Activated B cell treated with CpG ODN at 0.5 μM for 24 hours (primary cell): Measurements from ENCODE around the gene PALLD. TPM values are rescaled to one million over a fixed set of nuclear protein-coding genes. Genes with fewer than 3 reads are reported as not detected.

ENCODE experiments used
- ATAC-seq: fragments of 200-7000 bp; cut with Tn5 transposase; one replicate; pipeline ENCODE4 v1.10.0; 2021; ENCODE audit warnings: low read depth, mild to moderate bottlenecking, moderate library complexity
- CTCF ChIA-PET: fragments of 350-600 bp; sonication (Branson Sonifier 250); formaldehyde crosslinking; loops from one replicate; lab custom pipeline; 2021; ENCODE audit warnings: antibody characterized with exemption; lab: Charles Lee
- POLR2A ChIA-PET: fragments of 350-600 bp; sonication (Branson Sonifier 250); formaldehyde crosslinking; loops from one replicate; lab custom pipeline; 2021; ENCODE audit warnings: antibody characterized with exemption; lab: Charles Lee
- DNase-seq: peaks from one replicate; pipeline ENCODE4 v3.0.0; 2022
- H3K27ac Mint-ChIP-seq: one replicate; pipeline ENCODE4 v1.8.0; 2020; ENCODE audit warnings: mixed read lengths
- H3K27me3 Mint-ChIP-seq: one replicate; pipeline ENCODE4 v1.8.0; 2021; ENCODE audit warnings: mixed read lengths
- H3K36me3 Mint-ChIP-seq: one replicate; pipeline ENCODE4 v1.8.0; 2021; ENCODE audit warnings: low read depth, mixed read lengths
- H3K4me1 Mint-ChIP-seq: one replicate; pipeline ENCODE4 v1.8.0; 2021; ENCODE audit warnings: mixed read lengths
- H3K4me3 Mint-ChIP-seq: one replicate; pipeline ENCODE4 v1.8.0; 2020; ENCODE audit warnings: mild to moderate bottlenecking, mixed read lengths
- H3K9me3 Mint-ChIP-seq: one replicate; pipeline ENCODE4 v1.8.0; 2020; ENCODE audit warnings: mixed read lengths
- intact Hi-C: fragments of 100-400 bp; cut with micrococcal nuclease; formaldehyde crosslinking; loops from one replicate; pipeline ENCODE4 v1.15.1; 2024
- total RNA-seq: library from RNA; stranded (reverse); gene quantifications from 2 replicates; pipeline ENCODE4 v1.2.3, GENCODE V29; 2022
- TF ChIP-seq, protein P1 (sequence below): fragments of 200-600 bp; IDR thresholded peaks from one replicate; pipeline ENCODE4 v1.8.0; 2022; ENCODE audit warnings: antibody characterized with exemption, mild to moderate bottlenecking

Gene PALLD
- total RNA-seq, 1 donor from 2014 or later = 0.44 TPM

DNA sequence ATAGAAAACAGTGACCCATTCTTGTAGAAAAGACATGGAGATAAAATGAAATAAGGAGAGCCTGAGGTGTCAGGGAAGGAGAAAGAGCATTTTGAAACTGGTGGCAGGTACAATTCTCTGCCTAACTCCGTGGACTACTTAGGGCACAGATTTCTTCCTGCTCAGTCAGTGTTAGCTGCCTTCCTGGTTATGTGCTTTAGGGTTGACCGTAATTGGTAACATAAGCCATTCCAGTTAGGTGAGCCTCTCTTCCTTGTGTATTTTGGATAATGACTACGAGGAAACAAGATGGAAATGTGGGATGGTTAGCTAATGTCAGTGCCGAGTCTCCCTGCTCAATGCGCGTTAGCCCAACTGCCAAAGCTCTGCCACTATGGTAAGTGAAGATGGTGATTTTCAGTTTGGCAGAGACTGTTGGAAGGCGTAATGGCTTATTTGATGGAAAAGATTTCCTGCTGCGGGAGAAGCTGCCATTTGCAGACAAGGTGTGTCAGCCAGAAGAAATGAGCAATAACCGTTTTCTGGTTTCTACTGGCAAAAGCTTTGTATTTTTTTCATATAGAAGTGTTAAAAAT is 339.1 kb downstream of the PALLD start:
- CTCF ChIA-PET = no interaction called here
- H3K27ac Mint-ChIP-seq = no peak overlapping the region
- intact Hi-C loops = no loop called here
- no peaks in the 10 kb centered on the region for H3K9me3 Mint-ChIP-seq
- H3K27me3 Mint-ChIP-seq = peaks cover 47% of the 10 kb centered on the region
- ATAC-seq (no peak), DNase-seq (no peak)
- peaks cover 15% of the 10 kb centered on the region for H3K4me1 Mint-ChIP-seq
- H3K36me3 Mint-ChIP-seq = no peaks in the 10 kb centered on the region
- TF ChIP-seq, protein P1, sequence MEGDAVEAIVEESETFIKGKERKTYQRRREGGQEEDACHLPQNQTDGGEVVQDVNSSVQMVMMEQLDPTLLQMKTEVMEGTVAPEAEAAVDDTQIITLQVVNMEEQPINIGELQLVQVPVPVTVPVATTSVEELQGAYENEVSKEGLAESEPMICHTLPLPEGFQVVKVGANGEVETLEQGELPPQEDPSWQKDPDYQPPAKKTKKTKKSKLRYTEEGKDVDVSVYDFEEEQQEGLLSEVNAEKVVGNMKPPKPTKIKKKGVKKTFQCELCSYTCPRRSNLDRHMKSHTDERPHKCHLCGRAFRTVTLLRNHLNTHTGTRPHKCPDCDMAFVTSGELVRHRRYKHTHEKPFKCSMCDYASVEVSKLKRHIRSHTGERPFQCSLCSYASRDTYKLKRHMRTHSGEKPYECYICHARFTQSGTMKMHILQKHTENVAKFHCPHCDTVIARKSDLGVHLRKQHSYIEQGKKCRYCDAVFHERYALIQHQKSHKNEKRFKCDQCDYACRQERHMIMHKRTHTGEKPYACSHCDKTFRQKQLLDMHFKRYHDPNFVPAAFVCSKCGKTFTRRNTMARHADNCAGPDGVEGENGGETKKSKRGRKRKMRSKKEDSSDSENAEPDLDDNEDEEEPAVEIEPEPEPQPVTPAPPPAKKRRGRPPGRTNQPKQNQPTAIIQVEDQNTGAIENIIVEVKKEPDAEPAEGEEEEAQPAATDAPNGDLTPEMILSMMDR = no peak
- H3K4me3 Mint-ChIP-seq = no peak overlapping the region
- POLR2A ChIA-PET = no interaction called here

DNA sequence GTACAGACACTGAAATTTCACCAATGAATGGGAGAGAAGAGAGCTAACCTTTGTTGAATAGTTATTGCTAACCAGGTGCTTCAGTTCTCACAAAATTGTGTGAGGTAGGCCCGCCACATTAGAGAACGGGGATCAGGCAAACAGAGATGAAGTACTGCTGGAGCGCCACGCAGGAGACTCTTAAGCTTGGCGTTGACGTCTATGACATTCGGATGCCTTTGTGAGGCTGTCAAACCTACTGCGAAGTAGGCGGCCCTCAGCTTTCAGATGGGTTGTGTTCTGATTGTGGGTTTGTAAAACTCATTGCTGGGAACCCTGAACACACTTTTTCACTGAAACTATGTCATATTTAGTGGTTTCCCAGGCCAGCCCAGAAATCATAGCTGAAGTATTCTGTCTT is 339.6 kb downstream of the PALLD start:
- Mint-ChIP-seq H3K36me3 (no peaks in the 10 kb centered on the region), H3K27ac (no peak overlapping the region), H3K4me3 (no peak overlapping the region), H3K27me3 (peaks cover 44% of the 10 kb centered on the region), H3K9me3 (no peaks in the 10 kb centered on the region), H3K4me1 (peaks cover 10% of the 10 kb centered on the region)
- ATAC-seq (no peak), DNase-seq (no peak)
- ChIA-PET CTCF (no interaction called here), POLR2A (no interaction called here)
- intact Hi-C loops = no loop called here
- TF ChIP-seq, protein P1 = no peak

DNA sequence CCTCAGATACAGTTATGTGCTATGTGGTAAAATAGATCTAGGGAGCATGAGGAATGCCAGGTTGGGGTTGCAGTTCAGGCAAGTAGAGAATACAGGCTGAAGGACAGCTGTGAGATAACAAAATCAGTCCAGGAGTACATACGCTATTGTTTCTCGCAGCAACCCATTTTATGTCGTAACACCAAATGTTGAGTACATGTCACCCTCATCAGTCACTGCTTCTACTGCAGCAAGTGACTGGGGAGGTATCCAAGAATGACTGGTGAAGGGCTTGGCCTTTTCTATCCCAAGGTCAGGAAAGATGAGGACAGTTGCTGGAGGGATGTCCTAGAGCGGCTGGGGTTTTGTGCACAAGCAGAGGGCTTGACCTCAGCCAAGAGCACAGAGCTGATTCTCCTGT is 341.1 kb downstream of the PALLD start:
- CTCF ChIA-PET = no interaction called here

DNA sequence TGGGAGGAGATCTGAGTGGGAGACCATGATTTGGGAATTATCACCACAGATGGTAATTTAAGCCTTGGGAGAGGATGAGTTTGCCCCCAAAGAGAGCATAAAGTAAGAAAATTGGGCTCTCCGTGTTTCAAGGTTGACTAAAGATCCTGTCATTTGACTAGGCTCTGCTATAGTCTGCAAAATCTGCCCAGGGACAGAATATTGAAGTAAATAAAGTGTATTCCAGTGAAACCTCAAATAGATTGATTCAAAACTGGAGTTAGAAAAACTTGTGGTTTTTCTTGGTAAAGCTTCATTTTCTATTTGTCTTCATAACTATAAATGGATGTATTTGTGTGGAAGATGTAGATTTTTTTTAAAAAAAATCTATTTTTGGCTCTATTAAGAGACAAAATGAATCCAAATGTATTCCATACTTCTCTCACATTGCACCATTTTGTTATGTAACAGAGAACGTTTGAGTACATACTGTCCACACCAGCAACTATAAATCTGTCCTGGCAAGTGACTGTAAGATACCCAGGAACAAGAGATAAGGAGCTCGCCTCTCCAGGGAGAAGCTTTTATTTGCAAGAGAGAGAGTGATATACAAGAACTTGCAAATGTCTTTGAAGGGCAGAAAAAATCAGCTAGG is 343.0 kb downstream of the PALLD start:
- Mint-ChIP-seq H3K27me3 (peaks cover 31% of the 10 kb centered on the region), H3K4me3 (no peak overlapping the region), H3K27ac (no peak overlapping the region), H3K4me1 (no peaks in the 10 kb centered on the region), H3K36me3 (no peaks in the 10 kb centered on the region), H3K9me3 (no peaks in the 10 kb centered on the region)
- ATAC-seq (no peak), DNase-seq (no peak)
- intact Hi-C loops = no loop called here
- ChIA-PET POLR2A (no interaction called here), CTCF (no interaction called here)
- TF ChIP-seq, protein P1 = no peak

More for the DNA sequence above, 341.1 kb downstream of the PALLD start:
- intact Hi-C loops = no loop called here
- POLR2A ChIA-PET = no interaction called here
- H3K9me3 Mint-ChIP-seq = no peaks in the 10 kb centered on the region
- H3K27me3 Mint-ChIP-seq = peaks cover 37% of the 10 kb centered on the region
- ATAC-seq (no peak), DNase-seq (no peak)
- no peaks in the 10 kb centered on the region for H3K36me3 Mint-ChIP-seq
- peaks cover 3% of the 10 kb centered on the region for H3K4me1 Mint-ChIP-seq
- no peak overlapping the region for H3K4me3 Mint-ChIP-seq
- no peak overlapping the region for H3K27ac Mint-ChIP-seq
- TF ChIP-seq, protein P1 = no peak

DNA sequence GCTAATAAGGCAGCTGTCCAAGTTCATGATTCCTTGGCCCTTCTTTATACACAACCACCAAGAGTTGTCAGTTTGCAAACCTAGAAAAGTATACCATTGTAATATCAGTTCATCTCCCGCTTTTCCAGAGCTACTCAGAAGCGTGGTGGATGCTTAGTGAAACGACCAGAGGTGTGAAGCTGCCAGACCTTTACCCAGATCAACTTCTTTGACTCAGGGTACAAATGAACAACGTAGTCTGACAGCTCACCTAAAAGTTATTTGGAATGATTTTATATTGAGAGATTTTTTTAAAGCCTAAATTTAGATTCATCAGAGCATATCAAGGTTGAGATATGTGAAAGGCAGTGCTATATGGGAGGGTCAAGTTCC is 343.5 kb downstream of the PALLD start:
- ChIA-PET POLR2A (no interaction called here), CTCF (no interaction called here)
- Mint-ChIP-seq H3K36me3 (no peaks in the 10 kb centered on the region), H3K27me3 (peaks cover 28% of the 10 kb centered on the region), H3K27ac (no peak overlapping the region), H3K9me3 (no peaks in the 10 kb centered on the region), H3K4me3 (no peak overlapping the region), H3K4me1 (no peaks in the 10 kb centered on the region)
- ATAC-seq (no peak), DNase-seq (no peak)
- intact Hi-C loops = no loop called here
- TF ChIP-seq, protein P1 = no peak
